ENCODE measurements around the gene C2orf92.

Gene C2orf92

GRCh38 chr2:97716695-97717612 is 47.4 kb downstream of the C2orf92 start:
- no peak overlapping the region for H3K4me3 ChIP-seq (ENCODE audit: low read depth, low read length)
- TF ChIP-seq, protein P1, sequence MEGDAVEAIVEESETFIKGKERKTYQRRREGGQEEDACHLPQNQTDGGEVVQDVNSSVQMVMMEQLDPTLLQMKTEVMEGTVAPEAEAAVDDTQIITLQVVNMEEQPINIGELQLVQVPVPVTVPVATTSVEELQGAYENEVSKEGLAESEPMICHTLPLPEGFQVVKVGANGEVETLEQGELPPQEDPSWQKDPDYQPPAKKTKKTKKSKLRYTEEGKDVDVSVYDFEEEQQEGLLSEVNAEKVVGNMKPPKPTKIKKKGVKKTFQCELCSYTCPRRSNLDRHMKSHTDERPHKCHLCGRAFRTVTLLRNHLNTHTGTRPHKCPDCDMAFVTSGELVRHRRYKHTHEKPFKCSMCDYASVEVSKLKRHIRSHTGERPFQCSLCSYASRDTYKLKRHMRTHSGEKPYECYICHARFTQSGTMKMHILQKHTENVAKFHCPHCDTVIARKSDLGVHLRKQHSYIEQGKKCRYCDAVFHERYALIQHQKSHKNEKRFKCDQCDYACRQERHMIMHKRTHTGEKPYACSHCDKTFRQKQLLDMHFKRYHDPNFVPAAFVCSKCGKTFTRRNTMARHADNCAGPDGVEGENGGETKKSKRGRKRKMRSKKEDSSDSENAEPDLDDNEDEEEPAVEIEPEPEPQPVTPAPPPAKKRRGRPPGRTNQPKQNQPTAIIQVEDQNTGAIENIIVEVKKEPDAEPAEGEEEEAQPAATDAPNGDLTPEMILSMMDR (IDR thresholded peaks at IDR 0.05; ENCODE audit: low read depth, low read length) = no peak

DNA sequence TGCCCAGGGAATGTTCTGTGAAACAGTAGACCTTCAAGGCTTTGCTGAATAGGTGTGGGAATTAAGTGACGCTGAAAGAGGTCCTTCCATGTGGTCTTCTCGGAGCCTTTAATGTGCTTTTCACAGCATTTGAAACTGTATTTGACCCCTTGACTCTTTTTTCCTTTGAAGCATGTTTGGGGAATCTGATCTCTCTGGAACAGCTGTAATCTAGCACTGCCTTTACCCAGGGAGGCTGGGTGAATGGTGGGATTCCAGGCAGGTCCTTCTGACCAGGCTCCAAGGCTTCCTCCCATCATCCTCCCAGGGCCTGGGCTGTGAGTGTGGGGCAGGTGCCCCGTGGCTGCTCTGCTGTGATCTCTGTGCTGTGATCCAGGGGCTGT is 48.1 kb downstream of the C2orf92 start:
- TF ChIP-seq, protein P1 (IDR thresholded peaks at IDR 0.05; ENCODE audit: low read depth, low read length) = no peak
- no peak overlapping the region for H3K4me3 ChIP-seq (ENCODE audit: low read depth, low read length)

- no peak overlapping the region for H3K4me3 ChIP-seq (ENCODE audit: low read depth, low read length)
- TF ChIP-seq, protein P1 (IDR thresholded peaks at IDR 0.05; ENCODE audit: low read depth, low read length) = no peak
Measured at GRCh38 chr2:97718051-97718882, 48.8 kb downstream of the C2orf92 start.

DNA sequence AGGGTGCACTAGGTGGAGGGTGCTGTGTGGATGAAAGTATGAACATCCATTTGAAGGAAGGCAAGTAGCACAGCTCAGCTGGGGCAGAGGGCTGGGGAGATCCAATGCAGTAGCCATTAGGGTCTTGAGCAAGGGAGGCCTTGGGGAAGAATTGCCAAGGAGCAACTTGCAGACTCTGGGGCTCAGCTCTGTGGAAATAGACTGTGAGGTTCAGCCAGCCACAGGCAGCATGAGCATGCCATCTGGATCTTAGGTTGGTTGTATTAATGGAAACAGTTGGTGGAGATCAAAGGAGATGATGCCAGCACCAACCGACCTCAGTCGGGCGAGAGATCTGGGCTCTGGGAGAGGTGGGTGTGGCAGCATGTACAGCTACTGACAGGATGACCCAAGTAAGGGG is 49.4 kb downstream of the C2orf92 start:
- TF ChIP-seq, protein P1 (IDR thresholded peaks at IDR 0.05; ENCODE audit: low read depth, low read length) = no peak
- no peak overlapping the region for H3K4me3 ChIP-seq (ENCODE audit: low read depth, low read length)

DNA sequence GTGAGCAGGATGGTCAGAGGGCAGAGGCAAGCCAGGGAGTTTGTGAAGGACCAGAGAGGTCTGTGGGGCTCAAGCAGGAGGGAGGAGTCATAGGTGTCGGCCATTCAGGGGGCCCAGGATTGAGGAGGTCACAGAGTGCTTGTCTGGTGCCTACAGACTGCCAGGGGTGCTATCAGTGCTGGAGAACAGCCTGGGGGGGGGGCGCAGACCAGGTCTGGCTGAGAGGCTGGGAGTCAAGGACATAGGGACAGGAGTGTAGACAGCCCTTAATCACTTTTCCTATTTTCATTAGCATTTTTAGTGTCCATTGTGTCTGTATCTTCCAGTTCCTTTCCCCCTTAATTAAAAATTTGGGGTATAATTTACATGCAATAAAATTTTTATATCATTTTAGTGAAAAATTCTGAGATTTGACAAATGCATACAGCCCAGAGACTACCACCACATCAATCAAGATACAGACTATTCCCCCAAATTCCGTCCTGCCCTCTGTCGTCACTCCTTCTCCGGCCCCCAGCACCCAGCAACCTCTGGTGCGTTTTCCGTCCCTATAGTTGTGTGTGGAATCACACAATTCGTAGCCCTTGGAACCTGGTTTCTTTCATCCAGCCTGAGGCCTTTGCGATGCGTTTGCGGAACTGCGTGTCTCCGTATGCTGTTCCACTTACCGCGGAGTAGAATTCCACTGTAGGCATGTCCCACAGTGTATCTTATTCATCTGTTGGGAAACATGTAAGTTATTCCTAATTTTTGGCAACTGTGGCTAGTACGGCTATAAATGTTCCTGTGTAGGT is 50.0 kb downstream of the C2orf92 start:
- TF ChIP-seq, protein P1 (IDR thresholded peaks at IDR 0.05; ENCODE audit: low read depth, low read length) = no peak
- no peak overlapping the region for H3K4me3 ChIP-seq (ENCODE audit: low read depth, low read length)

DNA sequence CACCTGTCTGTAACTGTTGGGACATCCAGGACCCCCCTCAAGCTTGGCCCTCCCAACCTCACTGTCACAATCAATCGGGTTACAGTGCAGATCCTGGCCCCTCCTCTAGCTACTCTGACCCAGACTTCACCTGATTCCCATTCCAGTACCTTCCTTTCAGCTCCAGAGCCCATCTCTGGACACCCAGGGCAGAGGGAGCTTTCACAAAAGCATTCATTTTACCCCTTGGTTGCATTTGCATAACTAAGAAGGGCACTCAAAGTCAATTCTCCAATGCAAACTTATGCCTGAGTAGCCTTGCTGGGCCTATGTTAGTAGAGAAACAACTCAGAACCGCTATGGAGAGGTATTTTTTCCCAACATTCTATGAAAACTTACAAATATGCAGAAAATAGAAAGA is 51.2 kb downstream of the C2orf92 start:
- TF ChIP-seq, protein P1 (IDR thresholded peaks at IDR 0.05; ENCODE audit: low read depth, low read length) = no peak
- H3K4me3 ChIP-seq (ENCODE audit: low read depth, low read length) = no peak overlapping the region

All from WI38 (cell line).